K562 (cell line): ENCODE results near the gene MCAT. TPM values are rescaled to one million over a fixed set of nuclear protein-coding genes. Genes with fewer than 3 reads are reported as not detected.

Experiments used
- ATAC-seq: fragments of 200-7000 bp; cut with Tn5 transposase; 3 replicates; pipeline ENCODE4 v1.9.1; 2020; ENCODE audit warnings: moderate library complexity
- BruUV-seq: library from RNA; stranded (reverse); fragments of 400-500 nt; replicated peaks from 2 replicates; lab custom pipeline; 2021; lab: Mats Ljungman, UMichigan
- CTCF ChIA-PET: fragments of 300-600 bp; formaldehyde crosslinking; extraction: SDS; loops from one replicate; lab custom pipeline; 2021; ENCODE audit warnings: low intra/inter-chr PET ratio; lab: Yijun Ruan, JAX
- POLR2A ChIA-PET: fragments of 300-600, 350-650 bp; sonication (Branson Sonifier 250); formaldehyde crosslinking; extraction: SDS; loops from one replicate; lab custom pipeline; 2021; ENCODE audit warnings: antibody characterized with exemption, inconsistent platforms; lab: Yijun Ruan, JAX
- DNase-seq, 4 experiments: peaks; one replicate each; pipeline versions ENCODE4 v3.0.0 to v3.0.0-alpha.2; 2011 to 2018; ENCODE audit warnings: low spot score in 3 of 4, mixed read lengths in 3 of 4; ENCODE audit errors: extremely low read depth in 1 of 4
- FAIRE-seq: peaks from 2 replicates; lab custom pipeline; 2011; peaks lifted over from hg19 to GRCh38; lab: Jason Lieb, UNC
- H2AFZ ChIP-seq: 2 replicates; pipeline ENCODE4 v1.6.0; 2011; ENCODE audit warnings: low read depth, low read length, control low read depth, inconsistent platforms
- H3K27ac ChIP-seq: fragments of 200-600 bp; 3 replicates; pipeline ENCODE4 v1.8.0; 2011; ENCODE audit warnings: low read depth, mild to moderate bottlenecking, control low read depth, inconsistent platforms, low read length, moderate library complexity, mixed read lengths; ENCODE audit errors: extremely low read depth
- H3K27me3 ChIP-seq, 2 experiments: fragments of 300-600 bp in 1 of 2; 2 replicates in 1 of 2; 3 replicates in 1 of 2; pipeline versions ENCODE4 v1.6.0 to v1.8.0; 2011; ENCODE audit warnings: inconsistent platforms in 2 of 2, low read length in 2 of 2, mild to moderate bottlenecking in 1 of 2, mixed read lengths in 1 of 2, moderate library complexity in 1 of 2; ENCODE audit not compliant: control insufficient read depth in 2 of 2, insufficient read depth in 2 of 2
- H3K36me3 ChIP-seq: fragments of 300-600 bp; 3 replicates; pipeline ENCODE4 v1.8.0; 2011; ENCODE audit warnings: mild to moderate bottlenecking, low read length, inconsistent platforms; ENCODE audit not compliant: control insufficient read depth, insufficient read depth
- H3K4me1 ChIP-seq, 2 experiments: fragments of 200-600 bp in 1 of 2; replicated peaks in 1 of 2; 2 replicates in 1 of 2; 3 replicates in 1 of 2; pipeline versions ENCODE4 v1.5.1 to v1.8.0; 2011; ENCODE audit warnings: inconsistent platforms in 2 of 2, low read length in 2 of 2, mild to moderate bottlenecking in 1 of 2, mixed read lengths in 1 of 2, moderate library complexity in 1 of 2; ENCODE audit not compliant: control insufficient read depth in 2 of 2, insufficient read depth in 2 of 2
- H3K4me2 ChIP-seq: 2 replicates; pipeline ENCODE4 v1.6.1; 2011; ENCODE audit warnings: low read length, control low read depth, inconsistent platforms, mixed read lengths; ENCODE audit not compliant: insufficient read depth
- H3K4me3 ChIP-seq: fragments of 200-600 bp; sonication (generic), shearing (Covaris generic); 2 replicates; pipeline ENCODE4 v1.5.1; 2016; ENCODE audit warnings: control low read depth, inconsistent platforms
- H3K79me2 ChIP-seq: fragments of 200-600 bp; 3 replicates; pipeline ENCODE4 v1.8.0; 2011; ENCODE audit warnings: low read length, inconsistent platforms; ENCODE audit not compliant: control insufficient read depth, insufficient read depth
- H3K9ac ChIP-seq, 2 experiments: 2 replicates each; pipeline versions ENCODE4 v1.6.0 to v1.6.1; 2011; ENCODE audit warnings: low read depth in 2 of 2, low read length in 2 of 2, control low read depth in 1 of 2, inconsistent platforms in 1 of 2, mild to moderate bottlenecking in 1 of 2, mixed read lengths in 1 of 2; ENCODE audit not compliant: insufficient read depth in 1 of 2
- H3K9me1 ChIP-seq: one replicate; pipeline ENCODE4 v1.6.0; 2011; ENCODE audit warnings: inconsistent platforms, mild to moderate bottlenecking, low read length, moderate library complexity; ENCODE audit not compliant: control insufficient read depth, insufficient read depth
- H3K9me3 ChIP-seq: replicated peaks from 2 replicates; pipeline ENCODE4 v1.5.1; 2011; ENCODE audit warnings: low read depth, low read length, inconsistent platforms; ENCODE audit not compliant: control insufficient read depth, insufficient read depth
- H4K20me1 ChIP-seq: replicated peaks from 2 replicates; pipeline ENCODE4 v1.6.1; 2011; ENCODE audit warnings: low read length, inconsistent platforms, mixed read lengths; ENCODE audit not compliant: control insufficient read depth, insufficient read depth
- GTF2E2 ChIP-seq: fragments of 200-800 bp; sonication (Bioruptor generic); IDR thresholded peaks from 2 replicates; pipeline ENCODE4 v1.6.1; 2016; ENCODE audit warnings: missing genetic modification characterization, missing compliant biosample characterization
- NFIC ChIP-seq: fragments of 450-650 bp; IDR thresholded peaks from 2 replicates; pipeline ENCODE4 v1.6.1; 2017; ENCODE audit warnings: mild to moderate bottlenecking, inconsistent platforms
- RBM34 ChIP-seq: fragments of 200-400 bp; formaldehyde crosslinking; IDR thresholded peaks from 2 replicates; pipeline ENCODE4 v1.6.1; 2018; ENCODE audit warnings: low read length, borderline replicate concordance; ENCODE audit not compliant: insufficient read depth
- SPI1 ChIP-seq: IDR thresholded peaks from 2 replicates; pipeline ENCODE4 v1.6.1; 2011; ENCODE audit warnings: low read depth, low read length, control low read depth, borderline replicate concordance
- SRSF1 ChIP-seq: fragments of 200-400 bp; formaldehyde crosslinking; IDR thresholded peaks from 2 replicates; pipeline ENCODE4 v1.6.1; 2017; ENCODE audit warnings: mild to moderate bottlenecking, low read depth, low read length, moderate library complexity
- ZNF785 ChIP-seq: fragments of 250-450 bp; sonication (Bioruptor Pico); IDR thresholded peaks from 2 replicates; pipeline ENCODE4 v1.4.0; 2020; ENCODE audit warnings: mild to moderate bottlenecking
- WGBS: fragments of 100-300 bp; shearing (Covaris generic); methylation state at CpG from one replicate; pipeline ENCODE4 v1.1.6; 2016; ENCODE audit warnings: low coverage, mixed read lengths; ENCODE audit not compliant: insufficient coverage; ENCODE audit errors: missing lambda C conversion rate; 5-methylcytosine and 5-hydroxymethylcytosine counted together
- in situ Hi-C: fragments of 300-500 bp; cut with MboI; formaldehyde crosslinking; loops from 4 replicates; pipeline ENCODE4 v1.15.0; 2018; ENCODE audit warnings: inconsistent platforms, mixed read lengths
- intact Hi-C: fragments of 100-400 bp; cut with micrococcal nuclease; formaldehyde crosslinking; loops from 2 replicates; pipeline ENCODE4 v1.14.2; 2022
- polyA plus RNA-seq, 8 experiments: library from polyadenylated mRNA; depleted of rRNA in 4 of 8; stranded (reverse) in 5 of 8; unstranded in 3 of 8; fragments of >200 nt; fragmentation: Nextera tagmentation in 2 of 8; fragmentation: Illumina TruSeq in 1 of 8; extraction: Ambion mirVana in 2 of 8; extraction: Trizol in 1 of 8; gene quantifications; 2 replicates each; pipeline versions ENCODE4 v1.2.1 to v1.2.3, GENCODE V29; 2011 to 2014; ENCODE audit warnings: inconsistent platforms in 1 of 8, missing spikeins in 1 of 8
- total RNA-seq, 7 experiments: library from RNA; depleted of rRNA in 6 of 7; stranded (reverse); fragments of >200 nt in 6 of 7; fragmentation: Illumina TruSeq in 2 of 7; extraction: Trizol in 2 of 7; gene quantifications; 2 replicates each; pipeline versions ENCODE4 v1.2.1 to v1.2.3, GENCODE V29; 2011 to 2021; ENCODE audit warnings: low replicate concordance in 1 of 7

MCAT gene
- total and polyA plus RNA-seq, 9 of the 15 experiments (the other 6 are each of a cell fraction or from before 2014, with no cell fraction given) = 3.3 to 27.8 (median 13.9) TPM

GRCh38 chr22:43148581-43148980, 5.4 kb upstream of the MCAT start:
- Histone ChIP-seq H2AFZ (no peak overlapping the region), H4K20me1 (no peaks in the 10 kb centered on the region), H3K4me1 (peaks cover 0 to 33% of the 10 kb centered on the region in 2 experiments; a peak in 3 of 5 replicates), H3K27me3 (no peaks in the 10 kb centered on the region), H3K36me3 (no peaks in the 10 kb centered on the region), H3K79me2 (peaks cover 17% of the 10 kb centered on the region), H3K9ac (peak overlapping the region in 1 of 2 experiments; percentile 58; a peak in 2 of 4 replicates), H3K27ac (no peak overlapping the region), H3K9me3 (no peaks in the 10 kb centered on the region), H3K9me1 (no peaks in the 10 kb centered on the region), H3K4me3 (no peak overlapping the region), H3K4me2 (no peak overlapping the region)
- POLR2A ChIA-PET = interaction anchor here (1.4 kb wide), 1 partner anchor 11 kb away, joined by 5 read pairs; no protein-coding TSS in a partner anchor
- CTCF ChIA-PET = no interaction called here
- TF ChIP-seq ZNF785 (CRISPR knock-in tag) (no peak), SRSF1 (no peak), RBM34 (no peak)
- no peak for DNase-seq
- intact Hi-C loops (no loop called here), in situ Hi-C loops (no loop called here)
- no TSS peak for BruUV-seq
- WGBS = 60% methylated on average over 3 of the region's 6 CpGs
- ATAC-seq = no peak
- FAIRE-seq = no peak

GRCh38 chr22:43147821-43148220, 4.6 kb upstream of the MCAT start:
- TF ChIP-seq SPI1 = no peak
- TF ChIP-seq GTF2E2 = no peak
- TF ChIP-seq NFIC = peak; percentile 63
- POLR2A ChIA-PET = interaction anchor here (0.7 to 1.4 kb wide), 2 partner anchors 10 to 53 kb away, joined by 3 to 5 read pairs; no protein-coding TSS in a partner anchor
- Histone ChIP-seq H3K27me3 (no peaks in the 10 kb centered on the region), H3K36me3 (no peaks in the 10 kb centered on the region), H3K79me2 (peaks cover 18% of the 10 kb centered on the region), H3K4me1 (peaks cover 0 to 38% of the 10 kb centered on the region in 2 experiments; a peak in 3 of 5 replicates), H3K9ac (no peak overlapping the region), H3K9me1 (no peaks in the 10 kb centered on the region), H3K27ac (no peak overlapping the region), H3K4me2 (no peak overlapping the region), H4K20me1 (no peaks in the 10 kb centered on the region), H3K4me3 (no peak overlapping the region), H2AFZ (0 out of 2 replicates have a peak overlapping the region, but pooled peaks have one; percentile 24), H3K9me3 (no peaks in the 10 kb centered on the region)
- 33% methylated on average over 6 of the region's 8 CpGs for WGBS
- DNase-seq (no peak), ATAC-seq (no peak), FAIRE-seq (peak; percentile 46)
- BruUV-seq = no TSS peak
- in situ Hi-C loops = no loop called here
- CTCF ChIA-PET = no interaction called here
- intact Hi-C loops = no loop called here
